Colonic mucosa (tissue), 4 donors: Measurements from ENCODE around the gene PRELID3B. TPM values are rescaled to one million over a fixed set of nuclear protein-coding genes. Genes with fewer than 3 reads are reported as not detected.

Source experiments
- DNase-seq: peaks from one replicate; pipeline ENCODE4 v3.0.0-alpha.2; 2020
- H3K27ac ChIP-seq: fragments of 200-600 bp; one replicate; pipeline ENCODE4 v1.8.0; 2021
- H3K27me3 ChIP-seq: fragments of 200-600 bp; one replicate; pipeline ENCODE4 v1.8.0; 2021
- H3K36me3 ChIP-seq: fragments of 200-600 bp; one replicate; pipeline ENCODE4 v1.8.0; 2021
- H3K4me1 ChIP-seq: fragments of 200-600 bp; one replicate; pipeline ENCODE4 v1.8.0; 2021; ENCODE audit warnings: mild to moderate bottlenecking
- H3K4me3 ChIP-seq: fragments of 200-600 bp; one replicate; pipeline ENCODE4 v1.8.0; 2021
- H3K9ac ChIP-seq, 2 donors: one replicate each; pipeline ENCODE4 v1.7.0; 2013; ENCODE audit warnings: control low read depth in 2 of 2, low read depth in 2 of 2, low read length in 2 of 2
- H3K9me3 ChIP-seq: fragments of 200-600 bp; one replicate; pipeline ENCODE4 v1.8.0; 2021
- intact Hi-C: fragments of 100-400 bp; cut with DNase I; formaldehyde crosslinking; loops from one replicate; pipeline ENCODE4 v1.14.1; 2022
- total RNA-seq, 2 donors: library from RNA; stranded (reverse); fragmentation: NEBNext Ultra II Directional in 1 of 2; extraction: Animal tissue kit (Norgen Biotek cat#: 25700) in 1 of 2; gene quantifications; one replicate each; pipeline ENCODE4 v1.2.1, GENCODE V29; 2021
- TF ChIP-seq, protein P1 (sequence below): fragments of 200-600 bp; IDR thresholded peaks from one replicate; pipeline ENCODE4 v1.8.0; 2022; ENCODE audit warnings: antibody characterized with exemption, mild to moderate bottlenecking
- donor health status: healthy.
- donor health status: DM: no; HTN: no; CAD: no.
- donor health status: DM: no; HTN: no; CAD: no.

PRELID3B gene
- total RNA-seq, 2 donors from 2014 or later = 138 to 141 TPM

DNA sequence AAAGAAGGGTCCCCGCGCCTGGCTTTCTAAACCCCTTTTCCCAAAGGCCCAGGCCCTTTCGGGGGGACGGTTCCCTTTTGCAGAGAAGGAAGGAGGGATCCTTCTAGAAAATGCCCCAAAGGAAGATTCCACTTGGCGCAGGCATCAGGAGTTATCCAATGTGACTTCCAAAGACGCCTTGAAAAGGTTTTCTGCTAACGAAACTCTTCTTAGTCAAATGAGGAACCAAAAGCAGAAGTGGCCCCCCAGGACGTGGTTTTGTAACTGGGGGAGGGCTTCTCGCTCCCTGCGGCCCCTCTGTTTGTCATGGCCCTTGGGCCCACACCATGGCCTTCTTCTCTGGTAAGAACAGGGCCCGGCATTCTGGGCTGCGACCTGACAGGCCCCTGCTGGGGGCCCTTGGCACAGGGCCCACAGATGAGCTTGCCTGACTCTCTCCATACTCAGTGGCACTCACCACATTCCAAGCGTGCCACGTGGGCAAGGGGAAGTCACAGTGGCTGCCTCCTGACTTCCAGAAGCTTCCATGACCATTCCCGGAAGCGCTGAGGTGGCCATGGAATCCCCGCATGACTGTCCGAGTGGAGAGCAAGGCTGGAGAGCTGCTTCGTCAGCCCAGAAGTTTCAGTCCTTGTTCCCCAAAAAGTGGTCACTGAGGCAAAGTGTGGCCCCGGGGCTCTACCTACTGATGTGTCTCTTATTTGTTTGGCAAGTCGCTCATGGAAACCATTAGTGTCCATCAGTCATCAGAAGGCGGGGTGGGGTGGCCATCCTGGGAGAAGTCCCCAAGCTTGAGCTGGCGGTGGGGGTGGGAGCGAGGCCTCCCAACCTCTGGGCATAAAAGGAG, 34.7 kb downstream of the PRELID3B start:
- intact Hi-C loops = no loop called here
- peak; percentile 45 for DNase-seq
- TF ChIP-seq, protein P1, sequence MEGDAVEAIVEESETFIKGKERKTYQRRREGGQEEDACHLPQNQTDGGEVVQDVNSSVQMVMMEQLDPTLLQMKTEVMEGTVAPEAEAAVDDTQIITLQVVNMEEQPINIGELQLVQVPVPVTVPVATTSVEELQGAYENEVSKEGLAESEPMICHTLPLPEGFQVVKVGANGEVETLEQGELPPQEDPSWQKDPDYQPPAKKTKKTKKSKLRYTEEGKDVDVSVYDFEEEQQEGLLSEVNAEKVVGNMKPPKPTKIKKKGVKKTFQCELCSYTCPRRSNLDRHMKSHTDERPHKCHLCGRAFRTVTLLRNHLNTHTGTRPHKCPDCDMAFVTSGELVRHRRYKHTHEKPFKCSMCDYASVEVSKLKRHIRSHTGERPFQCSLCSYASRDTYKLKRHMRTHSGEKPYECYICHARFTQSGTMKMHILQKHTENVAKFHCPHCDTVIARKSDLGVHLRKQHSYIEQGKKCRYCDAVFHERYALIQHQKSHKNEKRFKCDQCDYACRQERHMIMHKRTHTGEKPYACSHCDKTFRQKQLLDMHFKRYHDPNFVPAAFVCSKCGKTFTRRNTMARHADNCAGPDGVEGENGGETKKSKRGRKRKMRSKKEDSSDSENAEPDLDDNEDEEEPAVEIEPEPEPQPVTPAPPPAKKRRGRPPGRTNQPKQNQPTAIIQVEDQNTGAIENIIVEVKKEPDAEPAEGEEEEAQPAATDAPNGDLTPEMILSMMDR = no peak
- peaks cover 14% of the 10 kb centered on the region for H3K4me1 ChIP-seq
- peak overlapping the region; percentile 68 to 80 for H3K9ac ChIP-seq
- H3K27me3 ChIP-seq = no peaks in the 10 kb centered on the region
- no peaks in the 10 kb centered on the region for H3K9me3 ChIP-seq
- H3K4me3 ChIP-seq = peak overlapping the region; percentile 89
- peak overlapping the region; percentile 81 for H3K27ac ChIP-seq
- no peaks in the 10 kb centered on the region for H3K36me3 ChIP-seq

DNA sequence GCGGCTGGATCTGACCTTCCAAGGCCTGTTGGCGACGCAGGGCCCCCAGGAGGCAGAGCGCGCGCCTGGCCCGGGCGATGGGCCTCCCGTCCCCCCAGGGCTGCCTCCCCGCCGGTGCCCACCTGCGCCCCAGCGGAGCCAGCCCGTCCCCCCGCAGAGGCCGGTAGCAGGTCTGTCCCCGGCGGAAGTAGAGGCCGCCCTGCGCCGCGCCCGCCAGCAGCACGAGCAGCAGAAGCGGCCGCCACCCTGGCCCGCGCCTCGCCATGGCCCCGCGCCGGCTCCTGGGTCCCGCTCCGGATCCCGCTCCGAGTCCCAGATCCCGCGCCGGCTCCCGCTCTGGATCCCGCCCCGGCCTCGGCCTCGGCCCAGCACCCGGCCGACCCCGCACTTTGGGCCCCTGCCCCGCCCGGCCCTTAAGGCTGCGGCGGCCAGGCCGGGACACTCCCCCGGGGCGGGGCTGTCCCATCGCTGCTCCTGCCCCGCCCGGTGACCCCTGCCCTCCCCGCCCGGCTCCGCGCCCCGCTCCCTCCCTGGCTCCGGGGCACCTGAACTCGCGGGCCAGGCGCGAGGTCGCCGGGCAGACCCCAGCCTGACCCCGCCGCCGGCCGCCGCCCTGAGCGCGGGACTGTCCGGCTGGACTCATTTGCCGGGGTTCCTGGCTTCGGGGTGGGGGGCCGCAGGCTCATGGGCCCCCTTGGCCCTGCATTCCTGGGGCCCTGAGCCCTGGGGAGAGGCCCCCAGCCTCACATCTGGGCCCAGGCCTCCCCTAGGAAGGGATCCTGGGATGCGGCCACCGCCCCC, 35.5 kb downstream of the PRELID3B start, which contains the start of gene CTSZ:
TSS of gene CTSZ (minus strand) at position 391 of the 801 bp plus-strand sequence. CDS start at position 265, 126 bp downstream.
- no peaks in the 10 kb centered on the region for H3K27me3 ChIP-seq
- DNase-seq = peak; percentile 85
- no peaks in the 10 kb centered on the region for H3K36me3 ChIP-seq
- H3K4me3 ChIP-seq = peak within 1 kb of the TSS; percentile 89
- peak within 1 kb of the TSS; percentile 80 to 95 for H3K9ac ChIP-seq
- peaks cover 14% of the 10 kb centered on the region for H3K4me1 ChIP-seq
- H3K27ac ChIP-seq = peak within 1 kb of the TSS; percentile 81
- H3K9me3 ChIP-seq = no peaks in the 10 kb centered on the region
- TF ChIP-seq, protein P1 = no peak
- intact Hi-C loops = no loop called here

DNA sequence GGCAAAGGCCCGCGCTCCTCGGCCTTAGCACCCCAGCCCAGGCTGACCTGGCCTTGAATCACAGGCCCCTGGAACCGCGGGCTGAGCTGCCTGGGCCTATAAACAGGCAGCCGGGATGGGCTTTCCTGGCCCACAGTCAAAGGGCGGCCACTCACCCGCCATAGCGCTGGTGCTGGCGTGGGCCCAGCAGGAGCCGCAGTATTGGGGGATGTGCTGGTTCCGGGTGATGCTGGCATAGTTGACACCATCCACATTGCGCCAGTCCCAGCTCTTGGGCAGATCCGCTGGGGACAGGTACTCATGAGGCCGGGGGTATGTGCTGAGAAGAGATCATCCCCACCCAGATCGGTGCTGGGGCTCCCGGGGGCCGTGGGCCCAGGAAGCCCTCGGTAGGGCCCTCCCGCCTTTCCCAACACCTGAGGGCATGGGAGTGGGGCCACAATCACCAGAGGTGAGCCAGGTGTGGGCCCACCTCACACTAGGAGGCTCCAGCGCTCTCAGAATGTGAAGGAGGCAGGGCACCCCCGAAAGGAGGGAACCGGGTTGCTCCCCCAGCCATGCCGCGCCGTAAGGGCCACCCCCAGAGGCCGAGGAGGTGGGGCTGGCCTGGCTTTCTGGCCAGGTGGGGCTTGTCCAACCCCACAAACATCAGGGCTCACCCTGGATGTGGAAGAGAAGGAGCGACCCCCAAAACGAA, 36.3 kb downstream of the PRELID3B start:
- Histone ChIP-seq H3K27me3 (no peaks in the 10 kb centered on the region), H3K4me3 (peak overlapping the region; percentile 89), H3K36me3 (no peaks in the 10 kb centered on the region), H3K9me3 (no peaks in the 10 kb centered on the region), H3K9ac (peak overlapping the region; percentile 80 to 95), H3K27ac (peak overlapping the region; percentile 81), H3K4me1 (peaks cover 14% of the 10 kb centered on the region)
- intact Hi-C loops = no loop called here
- TF ChIP-seq, protein P1 = no peak
- peak; percentile 58 for DNase-seq

DNA sequence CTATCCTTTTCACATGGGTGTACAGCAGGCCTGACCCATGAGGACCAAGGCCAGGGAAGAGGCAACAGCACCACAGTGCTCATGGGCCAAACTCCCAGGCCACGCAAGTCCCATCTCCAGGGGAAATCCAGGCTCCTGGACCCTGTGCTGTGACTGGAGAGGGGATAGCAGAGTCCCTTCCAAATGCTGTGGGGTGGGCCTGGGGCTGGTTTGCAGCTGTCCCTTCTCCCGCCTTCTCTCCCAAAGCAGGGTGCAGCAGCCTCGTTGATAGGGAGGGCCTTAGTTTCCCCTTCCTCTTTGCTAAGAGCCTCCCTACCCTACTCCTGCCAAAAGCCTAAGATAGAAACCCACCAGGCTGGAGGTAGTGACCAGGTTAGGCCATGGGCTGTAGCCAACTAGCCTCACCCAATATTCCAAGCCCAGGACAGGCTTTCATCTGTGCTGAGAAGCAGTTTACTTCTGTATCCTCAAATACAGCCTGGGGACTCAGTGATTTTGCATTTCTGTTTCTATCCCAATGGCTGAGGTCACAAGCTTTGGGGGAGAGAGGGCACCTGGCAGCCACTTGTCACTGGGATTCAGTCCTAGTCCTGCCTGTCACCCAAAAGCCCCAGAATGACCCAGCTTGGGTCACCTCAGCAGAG, 36.9 kb downstream of the PRELID3B start:
- H3K9me3 ChIP-seq = no peaks in the 10 kb centered on the region
- H3K9ac ChIP-seq = peak overlapping the region; percentile 80 to 95
- H3K4me3 ChIP-seq = peak overlapping the region; percentile 89
- H3K4me1 ChIP-seq = peaks cover 14% of the 10 kb centered on the region
- no peaks in the 10 kb centered on the region for H3K36me3 ChIP-seq
- TF ChIP-seq, protein P1 = no peak
- H3K27ac ChIP-seq = peak overlapping the region; percentile 81
- no peaks in the 10 kb centered on the region for H3K27me3 ChIP-seq
- intact Hi-C loops = no loop called here
- no peak for DNase-seq
